Lung (tissue), 12 donors: ENCODE data around the gene STAT6. TPM values are rescaled to one million over a fixed set of nuclear protein-coding genes. Genes with fewer than 3 reads are reported as not detected.

Experiments
- ATAC-seq: fragments of 200-7000 bp; cut with Tn5 transposase; one replicate; pipeline ENCODE4 v1.9.1; 2020; ENCODE audit warnings: moderate number of reproducible peaks; ENCODE audit not compliant: insufficient read depth, low FRiP score
- DNase-seq, 3 donors: peaks; one replicate each; pipeline ENCODE4 v3.0.0-alpha.2; 2013 to 2017
- H3K27ac ChIP-seq, 2 donors: one replicate each; pipeline ENCODE4 v1.5.1; 2013; ENCODE audit warnings: mild to moderate bottlenecking in 2 of 2, moderate library complexity in 2 of 2, control low read depth in 1 of 2, inconsistent platforms in 1 of 2, low read depth in 1 of 2, low read length in 1 of 2
- H3K27me3 ChIP-seq, 3 donors: one replicate each; pipeline ENCODE4 v1.5.1; 2013; ENCODE audit warnings: low read length in 2 of 3; ENCODE audit not compliant: control insufficient read depth in 3 of 3, insufficient read depth in 3 of 3
- H3K36me3 ChIP-seq, 4 donors: one replicate each; pipeline ENCODE4 v1.5.1; 2013; ENCODE audit warnings: low read length in 4 of 4, mild to moderate bottlenecking in 1 of 4, moderate library complexity in 1 of 4; ENCODE audit not compliant: control insufficient read depth in 4 of 4, insufficient read depth in 4 of 4
- H3K4me1 ChIP-seq, 5 donors: one replicate each; pipeline ENCODE4 v1.5.1; 2013; ENCODE audit warnings: low read length in 5 of 5, mild to moderate bottlenecking in 2 of 5, moderate library complexity in 1 of 5; ENCODE audit not compliant: control insufficient read depth in 5 of 5, insufficient read depth in 5 of 5
- H3K4me3 ChIP-seq: one replicate; pipeline ENCODE4 v1.5.1; 2013; ENCODE audit warnings: mild to moderate bottlenecking, control low read depth, moderate library complexity
- H3K9ac ChIP-seq, 2 donors: one replicate each; pipeline ENCODE4 v1.5.1; 2013; ENCODE audit warnings: low read length in 2 of 2, control low read depth in 1 of 2; ENCODE audit not compliant: insufficient read depth in 1 of 2
- H3K9me3 ChIP-seq, 4 donors: one replicate each; pipeline ENCODE4 v1.5.1; 2013; ENCODE audit warnings: low read length in 3 of 4, mild to moderate bottlenecking in 1 of 4, moderate library complexity in 1 of 4; ENCODE audit not compliant: control insufficient read depth in 4 of 4, insufficient read depth in 3 of 4
- WGBS, 2 donors: extraction: QIAGEN DNeasy Blood & Tissue Kit; methylation state at CpG; one replicate each; pipeline ENCODE4 v1.1.7; 2013; 5-methylcytosine and 5-hydroxymethylcytosine counted together
- polyA plus RNA-seq, 2 donors: library from polyadenylated mRNA; stranded (reverse); fragments of 200-250 nt; gene quantifications; one replicate each; pipeline ENCODE4 v1.2.1, GENCODE V29; 2013
- total RNA-seq, 2 donors: library from RNA; depleted of rRNA in 1 of 2; stranded (reverse); fragments of >200 nt in 1 of 2; gene quantifications; one replicate each; pipeline ENCODE4 v1.2.1, GENCODE V29; 2014 to 2021
- TF ChIP-seq, protein P1 (sequence below): IDR thresholded peaks from 2 replicates; pipeline ENCODE4 v1.5.1; 2012; ENCODE audit warnings: mild to moderate bottlenecking; ENCODE audit errors: control extremely low read depth, extremely low read depth
- donor health status: control.
- donor health status: control.
- donor health status: Bipolar disorder and iron deficiency.
- donor health status: healthy.
- donor health status: DM: yes; HTN: yes; CAD: no.

STAT6 gene
- total and polyA plus RNA-seq, 4 donors, result 118 to 216 (median 174) TPM

DNA sequence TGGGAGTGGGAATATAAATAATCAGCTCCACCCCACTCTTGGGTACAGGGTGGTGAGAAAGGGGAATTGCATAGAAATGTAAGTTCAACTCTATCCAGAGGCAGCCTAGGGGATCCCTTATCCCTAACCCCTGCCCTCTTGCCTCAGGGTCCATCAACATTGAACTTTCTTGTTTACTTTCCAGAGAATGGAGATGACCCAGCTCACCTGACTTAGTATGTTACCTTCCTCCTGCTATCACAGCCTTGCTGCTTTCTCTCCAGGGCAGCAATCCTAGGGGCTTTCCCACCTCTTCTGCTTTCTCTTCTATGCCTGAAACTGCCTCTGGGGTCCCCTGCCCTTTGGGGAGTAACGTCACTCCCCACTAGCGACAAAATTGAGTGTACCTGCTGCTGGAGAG lies 19.8 kb upstream of the STAT6 start:
- TF ChIP-seq, protein P1, sequence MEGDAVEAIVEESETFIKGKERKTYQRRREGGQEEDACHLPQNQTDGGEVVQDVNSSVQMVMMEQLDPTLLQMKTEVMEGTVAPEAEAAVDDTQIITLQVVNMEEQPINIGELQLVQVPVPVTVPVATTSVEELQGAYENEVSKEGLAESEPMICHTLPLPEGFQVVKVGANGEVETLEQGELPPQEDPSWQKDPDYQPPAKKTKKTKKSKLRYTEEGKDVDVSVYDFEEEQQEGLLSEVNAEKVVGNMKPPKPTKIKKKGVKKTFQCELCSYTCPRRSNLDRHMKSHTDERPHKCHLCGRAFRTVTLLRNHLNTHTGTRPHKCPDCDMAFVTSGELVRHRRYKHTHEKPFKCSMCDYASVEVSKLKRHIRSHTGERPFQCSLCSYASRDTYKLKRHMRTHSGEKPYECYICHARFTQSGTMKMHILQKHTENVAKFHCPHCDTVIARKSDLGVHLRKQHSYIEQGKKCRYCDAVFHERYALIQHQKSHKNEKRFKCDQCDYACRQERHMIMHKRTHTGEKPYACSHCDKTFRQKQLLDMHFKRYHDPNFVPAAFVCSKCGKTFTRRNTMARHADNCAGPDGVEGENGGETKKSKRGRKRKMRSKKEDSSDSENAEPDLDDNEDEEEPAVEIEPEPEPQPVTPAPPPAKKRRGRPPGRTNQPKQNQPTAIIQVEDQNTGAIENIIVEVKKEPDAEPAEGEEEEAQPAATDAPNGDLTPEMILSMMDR, result no peak
- no peak overlapping the region for H3K4me3 ChIP-seq
- peaks cover 0 to 10% (median 0%) of the 10 kb centered on the region in 4 donors for H3K36me3 ChIP-seq
- DNase-seq, result no peak
- peaks cover 6 to 71% (median 35%) of the 10 kb centered on the region in 5 donors for H3K4me1 ChIP-seq
- no peak for ATAC-seq
- H3K9ac ChIP-seq, result no peak overlapping the region
- no peaks in the 10 kb centered on the region for H3K27me3 ChIP-seq
- WGBS, 2 donors, result 65 to 74% methylated on average over 2 of the region's 2 CpGs
- no peak overlapping the region for H3K27ac ChIP-seq
- no peaks in the 10 kb centered on the region for H3K9me3 ChIP-seq

DNA sequence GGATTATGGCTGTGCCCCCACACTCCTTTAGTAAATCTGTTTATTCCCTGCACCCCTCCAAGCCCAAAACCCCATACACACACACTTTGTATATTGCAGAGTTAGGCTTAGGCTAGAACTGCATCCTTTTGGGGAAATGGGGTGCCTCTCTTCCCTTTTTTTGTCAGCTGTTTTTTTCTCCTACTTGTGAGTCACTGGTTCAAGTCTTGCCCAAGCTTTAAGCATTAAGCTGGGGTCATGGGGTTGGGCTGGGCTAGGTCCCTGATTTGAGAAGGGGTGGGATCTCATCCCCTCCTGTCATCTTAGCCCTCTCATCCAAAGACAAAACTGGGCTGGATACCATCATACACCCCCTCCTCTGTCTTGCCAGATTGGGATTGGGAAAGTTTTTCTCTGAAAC lies 18.7 kb upstream of the STAT6 start:
- Histone ChIP-seq H3K4me3 (peak overlapping the region; percentile 54), H3K4me1 (peaks cover 6 to 61% (median 26%) of the 10 kb centered on the region in 5 donors), H3K9me3 (no peaks in the 10 kb centered on the region), H3K9ac (peak overlapping the region in 1 of 2 donors; percentile 88), H3K27ac (peak overlapping the region; percentile 24 to 83), H3K27me3 (no peaks in the 10 kb centered on the region), H3K36me3 (peaks cover 0 to 10% (median 0%) of the 10 kb centered on the region in 4 donors)
- ATAC-seq, result peak; percentile 13
- no peak for DNase-seq
- TF ChIP-seq, protein P1, result no peak

DNA sequence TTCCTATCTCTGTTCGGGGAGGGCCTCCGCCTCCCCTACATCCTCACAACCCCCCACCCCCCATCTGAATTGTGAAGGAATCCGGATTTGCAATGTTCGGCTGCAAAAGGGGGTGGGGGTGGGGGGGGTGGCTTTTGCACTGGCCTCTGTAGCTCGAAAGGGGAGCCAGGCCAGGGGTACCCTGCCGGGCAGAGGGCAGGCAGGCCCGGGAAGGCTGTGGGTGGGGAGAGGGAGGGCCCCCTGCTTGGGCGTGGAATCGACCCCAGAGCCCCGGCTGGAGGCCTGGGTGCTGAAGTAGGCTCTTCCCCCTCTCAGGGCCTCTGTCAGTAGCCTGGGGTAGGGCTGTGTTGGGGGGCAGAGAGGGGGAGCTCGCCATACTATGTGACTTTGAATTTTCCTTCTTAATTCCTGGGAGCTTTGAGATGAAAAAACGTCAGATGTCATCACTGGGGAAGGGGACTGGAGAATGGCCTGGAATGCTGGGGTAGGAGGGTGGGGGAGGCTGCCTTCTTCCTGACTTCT lies 18.2 kb upstream of the STAT6 start:
- TF ChIP-seq, protein P1, result no peak
- H3K4me1 ChIP-seq, result peaks cover 6 to 56% (median 24%) of the 10 kb centered on the region in 5 donors
- peaks cover 0 to 10% (median 0%) of the 10 kb centered on the region in 4 donors for H3K36me3 ChIP-seq
- H3K27me3 ChIP-seq, result no peaks in the 10 kb centered on the region
- peak overlapping the region; percentile 54 for H3K4me3 ChIP-seq
- ATAC-seq, result no peak
- peak overlapping the region in 1 of 2 donors; percentile 88 for H3K9ac ChIP-seq
- peak in 2 of 3 donors; percentile 45 to 48 for DNase-seq
- peak overlapping the region; percentile 24 to 83 for H3K27ac ChIP-seq
- WGBS, 2 donors, result 24 to 30% methylated on average over 12 of the region's 12 CpGs
- no peaks in the 10 kb centered on the region for H3K9me3 ChIP-seq
